Transverse colon (tissue), 4 donors: ENCODE data around the gene THAP4. TPM values are rescaled to one million over a fixed set of nuclear protein-coding genes. Genes with fewer than 3 reads are reported as not detected.
A peak's percentile ranks its signal among the peaks of the same experiment; 100 is the strongest.

Experiments
- DNase-seq: peaks from one replicate; pipeline ENCODE4 v3.0.0-alpha.2; 2019
- H3K27ac ChIP-seq, 4 donors: fragments of 200-600 bp; sonication (generic); 2 replicates each; pipeline ENCODE4 v1.5.1; 2016 to 2018; ENCODE audit warnings: inconsistent platforms in 4 of 4
- H3K27me3 ChIP-seq: fragments of 200-600 bp; sonication (generic); 2 replicates; pipeline ENCODE4 v1.5.1; 2017; ENCODE audit warnings: inconsistent platforms
- H3K36me3 ChIP-seq, 4 donors: fragments of 200-600 bp; sonication (generic); 2 replicates each; pipeline ENCODE4 v1.5.1; 2017 to 2019; ENCODE audit warnings: inconsistent platforms in 4 of 4
- H3K4me1 ChIP-seq, 4 donors: fragments of 200-600 bp; sonication (generic); 2 replicates each; pipeline ENCODE4 v1.5.1; 2017 to 2020; ENCODE audit warnings: inconsistent platforms in 4 of 4
- H3K4me3 ChIP-seq, 4 donors: fragments of 200-600 bp; sonication (generic); 1 replicate in 1 of 4; 2 replicates in 3 of 4; pipeline versions ENCODE4 v1.5.1 to v1.6.1; 2017 to 2019; ENCODE audit warnings: inconsistent platforms in 4 of 4
- H3K9me3 ChIP-seq, 2 donors: fragments of 200-600 bp; sonication (generic); 2 replicates each; pipeline ENCODE4 v1.5.1; 2017 to 2019; ENCODE audit warnings: inconsistent platforms in 2 of 2
- CTCF ChIP-seq, 5 experiments: fragments of 200-600 bp in 3 of 5; fragments of 450-650 bp in 2 of 5; sonication (generic) in 3 of 5; IDR thresholded peaks; 1 replicate in 2 of 5; 2 replicates in 3 of 5; pipeline ENCODE4 v1.5.1; 2016 to 2017; ENCODE audit warnings: antibody characterized with exemption in 5 of 5, inconsistent platforms in 3 of 5, mild to moderate bottlenecking in 2 of 5, moderate library complexity in 1 of 5
- EP300 ChIP-seq: sonication (generic); formaldehyde crosslinking; IDR thresholded peaks from one replicate; pipeline ENCODE4 v1.6.1; 2017; ENCODE audit warnings: antibody characterized with exemption, low read depth
- POLR2A ChIP-seq: fragments of 450-650 bp; IDR thresholded peaks from one replicate; pipeline ENCODE4 v1.6.1; 2016; ENCODE audit warnings: antibody characterized with exemption, mild to moderate bottlenecking, moderate library complexity
- POLR2AphosphoS5 ChIP-seq, 3 donors: sonication (generic); formaldehyde crosslinking; IDR thresholded peaks; one replicate each; pipeline ENCODE4 v1.6.1; 2016; ENCODE audit warnings: antibody characterized with exemption in 3 of 3
- WGBS, 2 donors: methylation state at CpG; one replicate each; pipeline ENCODE4 v1.1.5; 2018; ENCODE audit warnings: low coverage in 1 of 2; 5-methylcytosine and 5-hydroxymethylcytosine counted together
- in situ Hi-C, 4 donors: fragments of 200-750 bp; cut with MboI; loops; one replicate each; pipeline versions ENCODE4 v1.15.0 to v1.15.1; 2017; ENCODE audit warnings: low sequenced_read_pairs in 3 of 4, low pct_ligation_motif_present in 1 of 4, low pct_unique_long_range_greater_than_20kb in 1 of 4
- intact Hi-C: fragments of 100-400 bp; cut with DNase I; formaldehyde crosslinking; loops from one replicate; pipeline ENCODE4 v1.15.1; 2023; ENCODE audit warnings: low total_unique reads
- total RNA-seq, 4 donors: library from RNA; depleted of rRNA; stranded (reverse); fragments of >200 nt; gene quantifications; one replicate each; pipeline ENCODE4 v1.1.0, GENCODE V29; 2016

THAP4 gene
- total RNA-seq, 4 donors from 2014 or later = 65.1 to 142 (median 82.8) TPM

GRCh38 chr2:241540771-241541561 is 96.0 kb downstream of the THAP4 start:
- H3K4me1 ChIP-seq = peaks cover 5 to 16% (median 12%) of the 10 kb centered on the region in 4 donors
- H3K9me3 ChIP-seq = no peaks in the 10 kb centered on the region
- H3K36me3 ChIP-seq = no peaks in the 10 kb centered on the region
- intact Hi-C loops (no loop called here), in situ Hi-C loops (no loop called here)
- peaks cover 45% of the 10 kb centered on the region for H3K27me3 ChIP-seq
- no peak for TF ChIP-seq CTCF (IDR thresholded peaks at IDR 0.05)
- TF ChIP-seq EP300 = no peak
- no peak for TF ChIP-seq POLR2A
- no peak for TF ChIP-seq POLR2AphosphoS5 (IDR thresholded peaks at IDR 0.05)
- DNase-seq = peak; percentile 63
- H3K27ac ChIP-seq = peak overlapping the region in 1 of 4 donors; percentile 56
- WGBS, 2 donors = 3 to 15% methylated on average over 5 to 37 of the region's 68 CpGs
- peak overlapping the region in 3 of 4 donors; percentile 25 to 47 (median 36) for H3K4me3 ChIP-seq

- Histone ChIP-seq H3K4me1 (peaks cover 5 to 16% (median 12%) of the 10 kb centered on the region in 4 donors), H3K9me3 (no peaks in the 10 kb centered on the region), H3K36me3 (no peaks in the 10 kb centered on the region), H3K27ac (peak overlapping the region in 1 of 4 donors; percentile 56), H3K27me3 (peaks cover 45% of the 10 kb centered on the region), H3K4me3 (peak overlapping the region in 3 of 4 donors; percentile 25 to 47 (median 36))
- in situ Hi-C loops (no loop called here), intact Hi-C loops (no loop called here)
- 47% methylated on average over 10 of the region's 10 CpGs; no CpG with 5 or more reads in 1 of the 2 donors for WGBS, 2 donors
- no peak for DNase-seq
- TF ChIP-seq POLR2AphosphoS5 (IDR thresholded peaks at IDR 0.05) (no peak), POLR2A (no peak), EP300 (no peak)
Measured at GRCh38 chr2:241540401-241540770, 96.6 kb downstream of the THAP4 start.

- Histone ChIP-seq H3K9me3 (no peaks in the 10 kb centered on the region), H3K27ac (no peak overlapping the region), H3K4me1 (peaks cover 5 to 16% (median 12%) of the 10 kb centered on the region in 4 donors), H3K36me3 (no peaks in the 10 kb centered on the region), H3K27me3 (peaks cover 41% of the 10 kb centered on the region), H3K4me3 (no peak overlapping the region)
- 91% methylated on average over 10 of the region's 11 CpGs; no CpG with 5 or more reads in 1 of the 2 donors for WGBS, 2 donors
- intact Hi-C loops (no loop called here), in situ Hi-C loops (no loop called here)
- TF ChIP-seq POLR2A (no peak), EP300 (no peak), CTCF (IDR thresholded peaks at IDR 0.05) (no peak), POLR2AphosphoS5 (IDR thresholded peaks at IDR 0.05) (no peak)
- no peak for DNase-seq
Measured at GRCh38 chr2:241539616-241540374, 97.2 kb downstream of the THAP4 start.

- no peak for TF ChIP-seq POLR2AphosphoS5 (IDR thresholded peaks at IDR 0.05)
- no peak for TF ChIP-seq POLR2A
- no peak for TF ChIP-seq CTCF (IDR thresholded peaks at IDR 0.05)
- no peak for TF ChIP-seq EP300
- no peak overlapping the region for H3K4me3 ChIP-seq
- DNase-seq = no peak
- intact Hi-C loops (no loop called here), in situ Hi-C loops (no loop called here)
- H3K36me3 ChIP-seq = no peaks in the 10 kb centered on the region
- peaks cover 40% of the 10 kb centered on the region for H3K27me3 ChIP-seq
- H3K9me3 ChIP-seq = no peaks in the 10 kb centered on the region
- WGBS, 2 donors = 90 to 92% methylated on average over 3 to 15 of the region's 15 CpGs
- H3K27ac ChIP-seq = no peak overlapping the region
- peaks cover 5 to 16% (median 12%) of the 10 kb centered on the region in 4 donors for H3K4me1 ChIP-seq
Measured at GRCh38 chr2:241538838-241539615, 97.9 kb downstream of the THAP4 start.
